Hepatocyte (in vitro differentiated cells): ENCODE data around the gene PDXP. TPM values are rescaled to one million over a fixed set of nuclear protein-coding genes. Genes with fewer than 3 reads are reported as not detected.

Source experiments
- DNase-seq: peaks from one replicate; pipeline ENCODE4 v3.0.0-alpha.2; 2016; ENCODE audit warnings: low spot score
- H2AFZ ChIP-seq: fragments of 200-600 bp; sonication (generic); 2 replicates; pipeline ENCODE4 v1.6.0; 2016; ENCODE audit warnings: antibody characterized with exemption, mild to moderate bottlenecking
- H3K27ac ChIP-seq: fragments of 200-600 bp; sonication (generic); 2 replicates; pipeline ENCODE4 v1.5.1; 2016; ENCODE audit warnings: mild to moderate bottlenecking
- H3K27me3 ChIP-seq: fragments of 200-600 bp; sonication (generic); 2 replicates; pipeline ENCODE4 v1.6.1; 2016
- H3K36me3 ChIP-seq: fragments of 200-600 bp; sonication (generic); replicated peaks from 2 replicates; pipeline ENCODE4 v1.5.1; 2016; ENCODE audit warnings: low read depth; ENCODE audit not compliant: insufficient read depth
- H3K4me1 ChIP-seq: fragments of 200-600 bp; sonication (generic); 2 replicates; pipeline ENCODE4 v1.5.1; 2016; ENCODE audit warnings: mild to moderate bottlenecking, moderate library complexity; ENCODE audit not compliant: insufficient read depth
- H3K4me2 ChIP-seq: fragments of 200-600 bp; sonication (generic); 2 replicates; pipeline ENCODE4 v1.6.0; 2016
- H3K4me3 ChIP-seq: fragments of 200-600 bp; sonication (generic); 2 replicates; pipeline ENCODE4 v1.5.1; 2016; ENCODE audit warnings: mild to moderate bottlenecking
- H3K79me2 ChIP-seq: fragments of 200-600 bp; sonication (generic); 2 replicates; pipeline ENCODE4 v1.6.0; 2017; ENCODE audit warnings: mild to moderate bottlenecking
- H3K9me2 ChIP-seq: fragments of 200-600 bp; sonication (generic); replicated peaks from 2 replicates; pipeline ENCODE4 v1.6.0; 2017; ENCODE audit warnings: mild to moderate bottlenecking; ENCODE audit not compliant: insufficient read depth
- H3K9me3 ChIP-seq: fragments of 200-600 bp; sonication (generic); 2 replicates; pipeline ENCODE4 v1.5.1; 2016; ENCODE audit warnings: low read depth, mild to moderate bottlenecking
- H4K20me1 ChIP-seq: fragments of 200-600 bp; sonication (generic); 2 replicates; pipeline ENCODE4 v1.6.0; 2016; ENCODE audit warnings: mild to moderate bottlenecking; ENCODE audit not compliant: insufficient read depth, poor library complexity, severe bottlenecking
- CTCF ChIP-seq: fragments of 200-600 bp; sonication (generic); IDR thresholded peaks from 2 replicates; pipeline ENCODE4 v1.5.1; 2016; ENCODE audit warnings: antibody characterized with exemption, mild to moderate bottlenecking; ENCODE audit not compliant: poor library complexity
- EZH2 ChIP-seq: fragments of 200-600 bp; sonication (generic); IDR thresholded peaks from 2 replicates; pipeline ENCODE4 v1.6.1; 2016; ENCODE audit warnings: antibody characterized with exemption, mild to moderate bottlenecking, borderline replicate concordance
- EZH2phosphoT487 ChIP-seq: fragments of 200-600 bp; sonication (generic); IDR thresholded peaks from one replicate; pipeline ENCODE4 v1.6.1; 2018; ENCODE audit warnings: antibody characterized with exemption, mild to moderate bottlenecking, low read depth, moderate library complexity; ENCODE audit not compliant: unreplicated experiment, severe bottlenecking
- WGBS: methylation state at CpG from one replicate; pipeline ENCODE4 v1.1.6; 2016; ENCODE audit warnings: low lambda C conversion rate; ENCODE audit errors: missing lambda C conversion rate; 5-methylcytosine and 5-hydroxymethylcytosine counted together
- polyA plus RNA-seq: library from polyadenylated mRNA; unstranded; fragments of >200 nt; fragmentation: Nextera tagmentation; extraction: Ambion mirVana; gene quantifications from 2 replicates; pipeline ENCODE4 v1.2.1, GENCODE V29; 2016
- total RNA-seq: library from RNA; depleted of rRNA; stranded (reverse); fragments of >200 nt; gene quantifications from 2 replicates; pipeline ENCODE4 v1.2.3, GENCODE V29; 2014

The PDXP gene
- total and polyA plus RNA-seq, 2 experiments from 2014 or later: 15.0 to 27.6 TPM

- Histone ChIP-seq H3K79me2 (no peaks in the 10 kb centered on the region), H4K20me1 (no peaks in the 10 kb centered on the region), H3K4me2 (no peak overlapping the region), H3K9me2 (no peaks in the 10 kb centered on the region), H3K36me3 (no peaks in the 10 kb centered on the region), H3K27ac (no peak overlapping the region), H3K27me3 (no peaks in the 10 kb centered on the region), H3K4me3 (no peak overlapping the region), H3K9me3 (no peaks in the 10 kb centered on the region), H2AFZ (no peak overlapping the region), H3K4me1 (no peaks in the 10 kb centered on the region)
- 80% methylated on average over 7 of the region's 7 CpGs for WGBS
- no peak for DNase-seq
- TF ChIP-seq EZH2: no peak
- no peak for TF ChIP-seq CTCF
- TF ChIP-seq EZH2phosphoT487: no peak
These were observed 45.4 kb downstream of the PDXP start for GRCh38 chr22:37703906-37704305.

GRCh38 chr22:37704645-37705044 lies 46.1 kb downstream of the PDXP start:
- 95% methylated on average over 3 of the region's 3 CpGs for WGBS

GRCh38 chr22:37705205-37705604 lies 46.7 kb downstream of the PDXP start:
- Histone ChIP-seq H3K27ac (no peak overlapping the region), H3K79me2 (no peaks in the 10 kb centered on the region), H3K4me2 (no peak overlapping the region), H2AFZ (no peak overlapping the region), H4K20me1 (no peaks in the 10 kb centered on the region), H3K36me3 (no peaks in the 10 kb centered on the region), H3K9me2 (no peaks in the 10 kb centered on the region), H3K4me3 (no peak overlapping the region), H3K9me3 (no peaks in the 10 kb centered on the region), H3K4me1 (no peaks in the 10 kb centered on the region), H3K27me3 (no peaks in the 10 kb centered on the region)
- DNase-seq: no peak
- WGBS: 100% methylated on average over 3 of the region's 3 CpGs
- TF ChIP-seq CTCF (no peak), EZH2phosphoT487 (no peak), EZH2 (no peak)

More at GRCh38 chr22:37704645-37705044, 46.1 kb downstream of the PDXP start:
- Histone ChIP-seq H3K9me2 (no peaks in the 10 kb centered on the region), H3K36me3 (no peaks in the 10 kb centered on the region), H3K4me2 (no peak overlapping the region), H3K9me3 (no peaks in the 10 kb centered on the region), H3K79me2 (no peaks in the 10 kb centered on the region), H3K4me3 (no peak overlapping the region), H3K4me1 (no peaks in the 10 kb centered on the region), H2AFZ (no peak overlapping the region), H3K27me3 (no peaks in the 10 kb centered on the region), H3K27ac (no peak overlapping the region), H4K20me1 (no peaks in the 10 kb centered on the region)
- no peak for DNase-seq
- TF ChIP-seq EZH2 (no peak), EZH2phosphoT487 (no peak), CTCF (no peak)

GRCh38 chr22:37708580-37709444 lies 50.3 kb downstream of the PDXP start:
- no peak overlapping the region for H3K4me2 ChIP-seq
- no peaks in the 10 kb centered on the region for H3K4me1 ChIP-seq
- 93% methylated on average over 24 of the region's 25 CpGs for WGBS
- no peak for TF ChIP-seq EZH2
- no peak for TF ChIP-seq CTCF
- TF ChIP-seq EZH2phosphoT487: no peak
- H4K20me1 ChIP-seq: no peaks in the 10 kb centered on the region
- H3K9me2 ChIP-seq: no peaks in the 10 kb centered on the region
- no peak for DNase-seq
- H3K27me3 ChIP-seq: no peaks in the 10 kb centered on the region
- H2AFZ ChIP-seq: no peak overlapping the region
- H3K36me3 ChIP-seq: no peaks in the 10 kb centered on the region
- no peaks in the 10 kb centered on the region for H3K79me2 ChIP-seq
- H3K4me3 ChIP-seq: no peak overlapping the region
- no peak overlapping the region for H3K27ac ChIP-seq
- H3K9me3 ChIP-seq: no peaks in the 10 kb centered on the region
